GM19455 (cell line): ENCODE results near the gene ABCG1.

Experiments
- ATAC-seq: cut with Tn5 transposase; IDR thresholded peaks from one replicate; pipeline ENCODE4 v1.9.1; 2021; ENCODE audit not compliant: unreplicated experiment

ABCG1 gene

DNA sequence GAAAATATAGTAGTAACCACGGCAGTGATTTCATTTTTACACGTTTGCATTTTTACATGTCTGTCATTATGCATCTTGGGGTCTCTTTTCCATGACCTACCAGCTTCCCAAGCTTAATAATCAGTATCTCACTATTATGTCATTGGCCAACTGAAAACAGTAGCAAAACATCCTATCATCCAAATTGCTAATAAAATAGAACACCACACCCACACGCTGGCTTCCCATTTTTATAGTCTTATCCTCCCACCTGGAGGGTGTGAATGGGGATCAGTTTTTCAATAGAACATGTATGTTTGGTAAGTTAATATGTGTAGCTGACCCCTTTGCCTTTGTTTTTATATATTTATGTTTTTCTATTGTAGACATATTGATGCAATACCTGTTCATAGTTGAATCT, 84.5 kb downstream of the ABCG1 start:
- no peak for ATAC-seq

- ATAC-seq, result no peak
Observed at GRCh38 chr21:42304556-42305454, 85.9 kb downstream of the ABCG1 start.

DNA sequence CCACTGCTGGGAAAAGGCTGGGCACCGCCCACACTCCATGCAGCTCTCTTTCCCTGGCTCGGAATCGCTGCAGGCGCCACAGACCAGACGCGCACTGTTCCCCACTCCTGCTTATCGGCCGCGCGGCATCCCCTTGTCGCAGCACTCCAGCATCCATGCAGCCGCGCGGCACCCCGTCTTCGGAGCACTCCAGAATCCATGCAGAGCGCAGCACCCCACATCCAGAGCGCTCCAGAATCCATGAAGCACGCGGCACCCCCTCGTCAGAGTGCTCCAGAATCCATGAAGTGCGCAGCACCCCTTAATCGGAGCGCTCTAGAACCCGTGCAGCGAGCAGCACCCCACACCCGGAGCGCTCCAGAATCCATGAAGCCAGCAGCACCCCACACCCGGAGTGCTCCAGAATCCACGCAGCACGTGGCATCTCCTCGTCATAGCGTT, 86.8 kb downstream of the ABCG1 start:
- no peak for ATAC-seq

DNA sequence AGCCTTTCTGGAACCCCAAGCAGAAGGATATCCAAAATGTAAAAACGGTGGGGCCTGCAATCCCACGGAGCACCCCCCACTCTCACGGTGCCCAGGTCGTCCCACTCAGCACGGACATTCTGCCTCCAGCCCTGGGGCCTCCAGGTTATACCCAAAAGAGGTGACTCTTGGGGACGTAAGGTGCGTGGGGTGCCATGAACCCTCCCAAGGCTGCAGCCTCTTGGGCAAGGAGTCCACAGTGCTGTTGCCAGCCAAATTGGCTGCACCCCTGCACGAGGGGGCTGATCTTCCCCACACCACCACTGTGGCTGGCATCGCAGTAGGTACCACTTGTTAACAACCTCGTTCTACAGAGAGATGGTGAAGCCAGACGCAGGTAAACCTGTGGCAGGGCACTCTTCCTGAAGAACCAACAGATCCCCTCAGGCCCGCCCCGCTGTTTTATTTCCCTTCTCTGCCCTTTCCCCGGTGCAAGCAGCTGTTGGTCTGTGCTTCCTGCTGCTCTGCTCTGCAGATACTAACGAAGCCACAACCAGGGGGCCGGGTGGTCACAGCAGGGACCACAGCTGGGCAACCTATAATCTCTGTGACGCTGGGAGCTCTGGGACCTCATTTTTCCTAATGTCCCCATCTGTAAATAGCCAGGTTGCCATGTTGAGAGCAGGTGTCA, 87.6 kb downstream of the ABCG1 start:
- no peak for ATAC-seq

DNA sequence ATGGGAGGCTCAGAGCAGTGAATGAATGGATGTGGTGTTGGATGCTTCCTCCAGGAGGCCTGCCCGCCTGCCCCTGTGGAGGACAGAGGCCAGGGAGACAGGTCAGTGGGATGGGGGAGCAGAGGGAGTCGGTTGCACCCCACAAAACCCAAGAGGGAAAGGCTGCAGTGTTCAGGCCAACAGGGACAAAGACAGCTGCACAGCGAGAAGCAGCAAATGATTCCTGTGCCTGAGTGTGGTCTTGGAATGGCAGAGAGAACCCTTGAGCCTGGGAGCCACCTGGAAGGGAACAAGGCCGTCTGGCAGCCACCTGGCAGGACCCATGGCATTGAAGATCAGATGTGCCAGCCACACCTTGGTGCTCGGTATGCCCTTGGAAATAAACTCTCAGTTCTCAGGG, 88.2 kb downstream of the ABCG1 start:
- no peak for ATAC-seq

- no peak for ATAC-seq
Observed at GRCh38 chr21:42308161-42308913, 89.4 kb downstream of the ABCG1 start.

DNA sequence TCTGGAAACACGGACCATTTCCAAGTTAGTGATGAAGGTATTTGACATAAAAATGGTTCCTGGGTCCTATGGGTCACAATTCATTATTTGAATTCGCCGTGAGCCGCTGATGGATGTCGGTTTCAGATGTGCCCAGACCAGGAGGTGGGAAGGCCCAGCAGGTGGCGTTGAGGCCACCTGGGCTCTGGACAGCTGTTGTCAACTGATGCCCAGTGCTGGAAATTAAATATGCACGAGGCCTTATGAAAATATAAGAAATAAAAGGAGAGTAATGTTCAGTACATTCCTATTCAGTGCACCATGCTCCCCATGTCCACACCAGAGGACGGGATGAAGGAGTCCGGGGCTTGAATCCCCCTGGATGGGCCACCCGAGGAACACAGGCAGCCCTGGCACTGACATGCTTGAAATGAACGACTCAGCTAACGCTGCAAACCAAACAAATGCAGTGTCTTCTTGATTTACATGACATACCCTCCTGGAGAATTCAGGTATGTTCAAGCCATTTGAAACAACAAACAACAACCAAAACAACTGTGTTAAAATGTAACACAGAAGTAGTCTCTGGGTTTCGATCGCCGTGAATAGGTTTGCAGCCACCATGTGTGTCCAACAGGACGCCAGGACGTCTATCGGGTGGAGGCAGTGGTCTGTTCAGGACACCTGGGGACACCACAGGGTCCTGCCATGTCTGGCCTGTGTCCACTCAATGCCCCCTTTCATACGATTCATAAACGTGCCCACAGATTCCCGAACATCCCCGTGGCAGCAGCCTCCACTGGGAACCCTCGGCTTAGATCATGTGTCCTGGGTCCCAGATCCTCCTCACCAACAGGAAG, 90.2 kb downstream of the ABCG1 start:
- ATAC-seq, result no peak

- ATAC-seq, result no peak
Observed at GRCh38 chr21:42309753-42310213, 90.8 kb downstream of the ABCG1 start.

GRCh38 chr21:42310411-42311001, 91.6 kb downstream of the ABCG1 start:
- no peak for ATAC-seq

DNA sequence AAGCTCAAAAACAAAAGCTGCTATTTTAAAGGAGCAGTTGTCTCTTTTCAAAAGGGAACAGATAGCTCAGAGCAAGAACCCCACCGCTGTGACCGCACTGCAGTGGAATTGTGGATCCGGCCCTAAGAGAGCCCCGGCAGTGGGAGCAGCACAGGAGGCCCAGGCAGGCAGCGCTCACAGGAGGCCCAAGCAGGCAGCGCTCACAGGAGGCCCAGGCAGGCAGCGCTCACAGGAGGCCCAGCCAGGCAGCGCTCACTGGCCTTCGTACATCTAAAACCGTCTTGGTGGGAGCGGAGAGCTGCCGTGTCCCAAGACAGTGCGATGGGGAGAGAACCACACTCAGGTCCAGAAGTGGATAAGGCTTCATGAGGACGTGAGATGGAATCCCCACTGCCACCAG, 92.2 kb downstream of the ABCG1 start:
- no peak for ATAC-seq

DNA sequence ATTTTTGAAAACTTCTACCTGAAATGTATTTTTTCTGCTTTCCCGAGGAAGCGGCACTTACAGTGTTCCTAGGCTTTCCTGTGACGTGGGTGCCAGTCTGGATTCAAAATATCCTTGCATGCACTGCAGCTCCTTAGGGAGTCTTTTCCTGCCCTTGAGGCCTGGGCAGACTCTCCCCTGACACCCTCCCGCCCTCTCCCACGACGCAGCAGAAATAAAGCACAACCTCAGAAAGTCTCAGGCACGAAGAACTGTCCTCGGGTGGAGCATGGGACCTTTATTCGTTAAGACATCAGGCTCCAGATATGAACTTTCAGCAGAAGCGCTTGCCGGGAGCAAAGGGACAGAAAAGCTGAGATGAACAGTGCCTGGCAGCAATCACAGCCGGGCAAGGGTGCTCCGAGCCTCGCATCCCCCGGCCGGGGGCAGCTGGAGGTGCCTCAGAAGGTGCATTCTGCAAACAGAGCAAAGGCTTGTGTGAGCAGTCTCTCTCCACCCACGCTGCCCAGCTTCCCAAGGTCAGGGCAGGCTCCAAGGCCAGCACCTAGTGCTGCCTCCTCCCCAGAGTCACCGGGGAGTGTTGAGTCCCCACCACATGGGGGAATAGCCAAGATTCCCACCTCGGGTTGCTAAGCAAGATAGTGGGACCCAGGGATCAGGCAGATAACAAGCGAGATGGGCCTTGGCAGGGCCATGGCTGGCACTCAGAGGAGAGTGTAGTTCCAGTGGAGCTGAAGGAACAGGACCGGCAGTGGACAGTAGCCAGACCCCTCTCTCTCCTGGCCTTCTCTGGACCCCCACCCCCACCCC, 93.1 kb downstream of the ABCG1 start:
- ATAC-seq, result no peak

- no peak for ATAC-seq
Observed at GRCh38 chr21:42312626-42313104, 93.7 kb downstream of the ABCG1 start.

DNA sequence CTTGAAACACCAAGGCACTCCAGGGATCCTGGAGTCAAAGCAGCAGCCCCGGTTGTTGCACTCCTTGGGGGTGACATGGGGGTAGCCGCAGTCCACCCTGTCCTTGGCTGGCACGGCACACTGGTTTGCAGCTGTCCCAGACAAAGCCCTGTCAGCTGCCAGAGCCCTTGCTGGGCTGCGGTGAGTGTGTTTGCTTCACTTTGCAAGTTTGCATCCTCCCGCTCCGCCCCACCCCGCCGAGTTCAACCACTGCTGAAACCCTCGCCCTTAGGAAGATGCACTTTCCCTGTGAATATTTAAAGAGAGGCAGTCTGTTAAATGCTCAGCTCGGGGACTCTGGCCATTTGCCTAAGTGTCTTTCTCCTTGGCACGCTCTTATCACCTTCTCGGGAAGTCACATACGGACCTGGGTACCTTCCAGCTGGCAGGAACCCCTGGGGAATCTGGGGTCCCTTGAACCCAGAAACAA, 94.6 kb downstream of the ABCG1 start:
- ATAC-seq, result no peak

- ATAC-seq, result no peak
Observed at GRCh38 chr21:42314616-42315295, 95.8 kb downstream of the ABCG1 start.

DNA sequence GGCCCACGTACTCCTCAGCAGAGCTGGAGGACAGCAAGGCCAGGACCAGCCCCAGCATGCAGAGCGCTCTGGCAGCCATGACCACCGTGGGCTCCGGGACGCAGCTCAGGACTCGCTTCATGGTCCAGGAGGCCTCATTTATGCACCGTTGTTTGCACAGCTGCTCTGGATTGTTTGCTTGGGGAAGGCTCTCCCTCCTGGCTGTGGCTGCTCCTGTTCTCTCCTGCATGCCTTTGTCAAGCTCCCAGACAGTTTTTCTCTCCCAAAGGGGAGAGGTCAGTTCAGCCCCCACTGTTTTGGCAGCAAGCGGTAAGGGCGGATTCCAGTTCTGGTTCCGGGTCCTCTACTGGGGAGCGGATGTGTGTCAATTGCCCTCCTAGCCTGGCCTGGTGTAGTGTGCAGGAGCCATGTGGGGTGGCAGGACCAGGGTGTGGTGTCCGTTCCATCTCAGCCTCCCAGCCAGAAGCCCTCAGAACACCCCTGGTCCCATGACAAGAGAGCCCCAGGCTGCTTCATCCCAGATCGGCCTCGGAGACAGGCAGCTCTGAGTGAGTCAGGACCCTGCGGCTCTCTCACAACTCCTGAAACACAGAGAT, 96.5 kb downstream of the ABCG1 start, which contains the start of gene TFF3:
Gene TFF3, minus strand, starts transcription at position 114 of the 596 bp plus-strand sequence. Its CDS starts 35 bp downstream, at position 79.
- no peak for ATAC-seq

DNA sequence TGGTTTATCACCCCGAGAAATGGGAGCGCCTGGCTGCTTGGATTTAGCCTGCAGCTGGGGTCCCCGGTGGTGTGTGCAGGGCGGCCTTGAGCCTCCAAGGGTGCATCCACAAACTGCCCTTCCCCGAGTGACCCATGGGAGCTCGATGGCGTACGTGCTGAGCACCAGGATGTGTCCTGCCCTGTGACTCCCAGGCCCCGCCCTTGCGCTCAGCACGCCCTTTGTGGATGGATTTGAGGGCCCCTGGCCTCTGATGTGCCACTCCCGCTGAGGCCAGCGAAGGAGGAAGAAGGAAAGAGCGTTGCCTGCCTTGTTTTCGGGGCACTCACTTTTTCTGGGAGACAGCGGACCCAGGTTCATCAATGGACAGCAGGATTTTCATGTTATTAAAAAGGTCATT, 98.0 kb downstream of the ABCG1 start:
- no peak for ATAC-seq

GRCh38 chr21:42317341-42317741, 98.4 kb downstream of the ABCG1 start:
- ATAC-seq, result no peak
